DOHH2 (cell line): ENCODE measurements around the gene CRABP1.

Experiments used
- EZH2phosphoT487 ChIP-seq: fragments of 200-600 bp; sonication (generic); IDR thresholded peaks from 2 replicates; pipeline ENCODE4 v1.6.1; 2017; ENCODE audit warnings: borderline replicate concordance, mild to moderate bottlenecking, antibody characterized with exemption, low read length, moderate library complexity, mixed read lengths
- TF ChIP-seq, protein P1 (sequence below): fragments of 200-600 bp; sonication (generic); IDR thresholded peaks from one replicate; pipeline ENCODE4 v1.5.1; 2014; ENCODE audit warnings: antibody characterized with exemption, mild to moderate bottlenecking, low read depth, low read length; ENCODE audit not compliant: poor library complexity, severe bottlenecking

DNA sequence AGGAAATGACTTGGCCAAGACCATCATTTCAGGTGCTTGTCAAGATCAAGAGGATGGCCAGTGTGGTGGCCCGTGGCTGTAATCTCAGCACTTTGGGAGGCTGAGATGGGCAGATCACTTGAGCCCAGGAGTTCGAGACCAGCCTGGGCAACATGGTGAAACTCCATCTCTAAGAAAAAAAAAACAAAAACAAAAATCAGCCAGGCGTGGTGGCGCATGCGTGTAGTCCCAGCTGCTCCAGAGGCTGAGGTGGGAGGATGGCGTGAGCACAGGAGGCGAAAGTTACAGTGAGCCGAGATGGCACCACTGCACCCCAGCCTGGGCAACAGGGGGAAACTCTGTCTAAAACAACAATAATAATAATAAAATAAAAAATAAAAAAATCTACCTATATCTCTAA is 15.0 kb downstream of the CRABP1 start:
- TF ChIP-seq, protein P1, sequence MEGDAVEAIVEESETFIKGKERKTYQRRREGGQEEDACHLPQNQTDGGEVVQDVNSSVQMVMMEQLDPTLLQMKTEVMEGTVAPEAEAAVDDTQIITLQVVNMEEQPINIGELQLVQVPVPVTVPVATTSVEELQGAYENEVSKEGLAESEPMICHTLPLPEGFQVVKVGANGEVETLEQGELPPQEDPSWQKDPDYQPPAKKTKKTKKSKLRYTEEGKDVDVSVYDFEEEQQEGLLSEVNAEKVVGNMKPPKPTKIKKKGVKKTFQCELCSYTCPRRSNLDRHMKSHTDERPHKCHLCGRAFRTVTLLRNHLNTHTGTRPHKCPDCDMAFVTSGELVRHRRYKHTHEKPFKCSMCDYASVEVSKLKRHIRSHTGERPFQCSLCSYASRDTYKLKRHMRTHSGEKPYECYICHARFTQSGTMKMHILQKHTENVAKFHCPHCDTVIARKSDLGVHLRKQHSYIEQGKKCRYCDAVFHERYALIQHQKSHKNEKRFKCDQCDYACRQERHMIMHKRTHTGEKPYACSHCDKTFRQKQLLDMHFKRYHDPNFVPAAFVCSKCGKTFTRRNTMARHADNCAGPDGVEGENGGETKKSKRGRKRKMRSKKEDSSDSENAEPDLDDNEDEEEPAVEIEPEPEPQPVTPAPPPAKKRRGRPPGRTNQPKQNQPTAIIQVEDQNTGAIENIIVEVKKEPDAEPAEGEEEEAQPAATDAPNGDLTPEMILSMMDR = no peak
- no peak for TF ChIP-seq EZH2phosphoT487
